GM18873 (cell line): ENCODE data around the gene ANK2.
"Not testable (repeated sequence)": the region's sequence is repeated elsewhere in the genome, so short reads cannot be mapped to it uniquely, and the experiment has no call there.

Experiments
- ATAC-seq: cut with Tn5 transposase; IDR thresholded peaks from one replicate; pipeline ENCODE4 v1.9.1; 2021; ENCODE audit warnings: mild to moderate bottlenecking, moderate library complexity, moderate number of reproducible peaks; ENCODE audit not compliant: unreplicated experiment, low FRiP score

The ANK2 gene

DNA sequence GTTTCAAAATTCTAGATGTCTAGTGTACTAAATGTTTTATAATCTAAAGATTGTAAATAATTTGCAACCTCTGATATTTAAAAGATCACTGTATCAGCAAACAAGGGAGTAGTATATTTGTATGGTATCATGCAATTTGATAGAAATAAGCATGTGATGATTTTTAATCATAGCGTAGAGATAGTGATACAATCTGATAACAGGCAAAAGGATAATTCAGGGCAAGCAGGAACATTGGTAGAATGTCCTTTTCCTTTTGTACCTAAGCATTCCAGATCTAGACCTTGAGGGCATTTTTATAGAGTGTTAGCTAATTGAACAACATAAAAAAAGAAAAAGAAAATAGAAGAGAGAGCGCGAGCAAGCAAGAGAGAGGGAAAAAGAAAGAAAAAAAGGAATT lies 1.4 kb downstream of the ANK2 start:
- ATAC-seq: no peak

DNA sequence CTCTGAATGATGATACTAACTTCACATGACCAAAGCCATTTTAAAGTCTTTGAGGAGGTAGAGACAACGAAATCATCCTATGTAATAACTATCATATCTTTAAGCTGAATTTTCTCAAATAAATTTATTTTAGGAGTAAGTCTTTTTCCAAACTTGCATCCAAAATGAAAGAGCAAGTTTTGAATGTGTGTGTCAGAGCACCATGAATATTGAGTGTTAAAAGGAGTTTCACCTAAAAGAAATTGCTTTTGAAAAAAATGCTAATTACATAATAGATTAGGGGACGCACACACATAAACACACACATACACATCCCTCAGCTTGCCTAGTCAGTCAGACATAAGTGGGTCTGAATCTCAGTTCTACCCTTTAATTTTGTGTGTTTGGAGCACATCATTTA lies 1.9 kb downstream of the ANK2 start:
- ATAC-seq: no peak

DNA sequence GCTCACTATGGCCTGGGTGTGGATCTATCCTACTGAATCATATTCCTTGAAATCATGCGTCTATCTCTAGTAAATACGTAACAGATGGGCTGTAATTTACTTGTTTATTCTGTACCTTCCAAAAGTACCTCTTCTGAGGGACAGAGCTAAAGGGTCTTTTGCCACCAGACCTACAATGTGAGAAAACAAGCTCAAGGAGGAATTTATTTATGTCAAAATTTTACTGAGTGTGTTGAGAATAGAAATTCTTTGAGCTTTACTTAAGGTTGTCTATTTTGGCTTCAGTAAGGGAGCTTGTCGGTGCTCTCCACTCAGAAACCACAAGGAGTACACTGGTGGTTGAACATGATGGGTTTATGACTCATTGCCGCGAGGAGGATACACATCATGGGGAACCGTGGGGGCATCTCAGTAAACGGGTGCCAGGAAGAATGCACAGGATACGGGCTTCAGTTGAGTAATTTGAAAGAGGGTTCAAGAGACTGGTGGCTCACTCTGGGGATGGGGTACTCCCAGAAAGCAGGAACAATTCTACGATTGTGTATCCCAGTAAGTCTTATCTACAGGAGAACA lies 3.0 kb downstream of the ANK2 start:
- peak; percentile 96 for ATAC-seq

DNA sequence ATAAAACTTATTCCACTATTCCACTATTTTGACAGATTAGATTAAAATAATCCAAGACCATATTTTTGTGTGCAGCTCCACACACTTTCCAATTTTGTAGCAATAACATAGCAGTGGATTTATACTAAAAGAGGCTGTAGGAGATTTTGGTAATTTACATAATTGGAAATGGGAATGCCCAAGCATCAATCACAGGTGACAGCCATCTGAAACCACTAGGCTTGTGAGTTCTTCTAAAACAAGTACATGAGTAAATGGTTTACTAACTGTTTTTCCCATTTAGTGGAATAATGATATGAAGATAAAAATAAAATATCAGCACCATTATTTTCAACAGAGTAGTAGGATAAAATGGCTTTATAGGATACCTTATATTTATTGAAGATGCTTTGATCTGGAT lies 4.4 kb downstream of the ANK2 start:
- ATAC-seq: no peak

DNA sequence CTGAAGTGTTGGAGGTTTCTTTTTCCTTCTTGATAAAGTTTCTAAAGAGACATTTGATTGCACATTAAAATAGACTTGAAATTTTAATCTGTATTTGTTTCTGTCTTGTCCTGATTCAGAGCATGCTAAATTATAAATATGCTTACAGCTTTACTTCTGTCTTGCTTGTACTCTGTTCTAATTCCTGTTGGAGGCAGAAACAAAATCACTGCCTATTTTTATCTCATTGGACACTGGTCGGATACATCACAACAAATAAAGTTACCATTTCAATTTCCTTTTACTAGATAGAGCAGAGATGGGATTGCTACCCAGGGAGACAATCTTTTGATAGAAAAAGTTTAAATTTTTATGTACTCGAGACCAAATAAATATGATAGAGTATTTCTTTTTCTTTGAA lies 6.9 kb downstream of the ANK2 start:
- no peak for ATAC-seq

DNA sequence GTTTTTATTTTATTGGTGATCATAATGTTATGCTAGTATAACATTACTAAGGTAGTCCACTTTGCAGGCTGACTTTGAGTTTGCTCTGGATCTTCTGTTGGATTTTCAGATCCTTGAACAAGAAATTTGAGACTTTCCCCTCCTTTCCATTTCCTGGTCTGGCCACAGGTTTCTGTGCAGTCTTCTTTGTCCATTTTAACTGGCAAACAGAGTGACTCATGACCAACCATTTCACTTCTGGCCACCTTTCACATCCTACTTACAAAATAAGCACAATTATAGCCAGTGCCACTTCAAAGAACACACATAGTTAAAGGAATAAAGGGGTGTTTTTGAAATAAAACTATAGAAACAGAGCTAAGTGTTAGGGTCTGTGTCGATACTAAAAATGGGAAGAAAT lies 8.4 kb downstream of the ANK2 start:
- ATAC-seq: no peak

DNA sequence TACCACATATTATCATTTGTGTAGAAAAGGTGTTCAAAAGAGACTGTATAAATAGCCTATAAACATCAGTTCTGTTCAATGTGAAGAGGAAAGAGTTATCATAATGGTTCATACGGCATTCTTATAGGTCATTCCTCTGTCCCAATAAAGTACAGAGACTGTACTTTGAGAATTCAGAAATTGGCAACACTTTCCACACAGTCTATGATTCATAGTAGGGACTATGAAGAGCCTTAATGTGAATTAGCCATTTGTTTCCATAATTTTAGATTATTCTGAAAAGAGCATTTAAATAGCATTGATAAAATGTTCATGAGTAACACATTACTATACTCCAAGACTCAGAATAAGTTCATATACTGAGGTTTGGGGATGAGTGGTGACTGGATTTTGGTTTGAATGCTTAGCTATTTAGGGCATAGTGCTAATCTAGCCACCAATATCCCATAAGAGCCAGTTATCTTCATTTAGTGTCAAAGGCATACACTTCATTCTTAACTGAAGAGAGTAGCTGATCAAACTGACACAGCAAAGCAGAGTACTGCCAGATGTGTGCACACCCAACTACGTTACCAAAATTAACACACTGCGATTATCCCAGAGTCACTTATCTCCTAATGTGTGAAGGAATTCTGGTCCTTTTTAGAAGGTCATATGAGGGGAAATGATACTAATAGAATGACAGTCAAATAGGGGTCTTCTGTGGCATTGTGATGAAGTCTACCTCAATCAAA lies 10.2 kb downstream of the ANK2 start:
- no peak for ATAC-seq

DNA sequence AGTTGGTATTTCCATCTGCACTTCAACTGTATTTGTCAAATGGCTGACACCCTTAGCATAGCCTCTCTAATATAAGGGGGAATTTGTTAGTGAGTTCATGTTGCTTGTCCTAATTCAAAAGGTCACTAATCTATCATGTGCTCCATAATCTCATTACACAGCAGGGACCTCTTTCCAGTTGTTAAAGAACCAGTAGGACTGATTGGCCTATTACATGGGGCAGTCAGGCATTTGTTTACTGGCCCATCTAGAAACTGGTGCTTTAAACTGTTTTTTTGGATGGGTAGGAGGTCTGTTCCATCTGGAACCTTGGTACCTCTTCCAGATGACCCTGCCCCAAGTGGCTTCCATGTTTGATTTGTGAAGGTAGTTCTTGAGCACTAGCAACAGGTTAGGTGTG lies 11.4 kb downstream of the ANK2 start:
- no peak for ATAC-seq

DNA sequence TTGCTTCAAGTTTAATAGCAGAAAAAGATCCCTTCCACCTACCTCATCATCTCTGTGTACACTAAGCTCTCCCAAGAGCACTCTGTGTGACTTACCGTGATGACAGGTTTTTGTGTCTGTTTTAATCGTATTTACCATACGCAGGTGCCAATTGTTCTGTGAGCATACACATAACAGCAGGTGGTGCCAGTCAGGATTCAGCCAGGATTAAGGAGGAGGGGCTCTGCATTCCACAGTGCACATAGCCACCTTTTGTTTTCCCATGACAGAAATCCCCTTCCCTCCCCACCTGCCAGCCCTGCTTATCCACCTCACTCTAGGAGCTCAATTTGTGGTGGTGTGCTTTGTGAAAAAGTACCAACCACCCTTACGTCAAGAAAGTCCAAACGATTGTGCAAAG lies 14.8 kb downstream of the ANK2 start:
- no peak for ATAC-seq

DNA sequence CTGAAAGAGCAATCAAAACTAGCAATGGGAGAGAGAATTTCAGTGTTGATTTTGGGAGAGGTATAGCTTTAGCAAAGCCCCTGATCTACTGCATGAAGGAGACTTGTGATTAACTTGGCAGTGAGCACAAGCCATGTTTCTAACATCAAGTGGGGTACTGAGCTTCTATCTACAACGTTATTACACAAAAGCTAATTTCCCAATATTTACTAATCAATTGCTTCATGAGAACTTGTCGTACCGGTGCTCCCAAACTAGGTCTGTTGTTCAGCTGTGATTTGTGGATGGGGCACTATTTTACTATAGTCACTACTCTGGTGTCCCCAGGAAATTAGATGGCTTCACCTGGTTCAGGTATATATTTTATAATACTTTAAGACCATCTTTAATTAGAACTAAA lies 16.2 kb downstream of the ANK2 start:
- ATAC-seq: no peak

DNA sequence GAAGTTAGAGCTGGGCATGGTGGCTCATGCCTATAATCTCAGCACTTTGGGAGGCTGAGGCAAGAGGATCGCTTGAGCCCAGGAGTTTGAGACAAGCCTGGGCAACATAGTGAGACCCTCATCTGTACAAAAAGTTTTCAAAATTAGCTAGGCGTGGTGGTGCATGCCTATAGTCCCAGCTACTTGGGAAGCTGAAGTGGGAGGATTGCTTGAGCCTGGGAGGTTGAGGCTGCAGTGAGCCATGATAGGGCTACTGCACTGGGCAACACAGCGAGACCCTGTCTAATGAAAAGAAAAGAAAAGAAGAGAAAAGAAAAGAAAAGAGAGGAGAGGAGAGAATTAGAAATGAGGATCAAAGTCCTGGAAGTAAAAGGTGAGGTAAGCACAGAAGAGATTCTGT lies 19.3 kb downstream of the ANK2 start:
- ATAC-seq: not testable (repeated sequence)

DNA sequence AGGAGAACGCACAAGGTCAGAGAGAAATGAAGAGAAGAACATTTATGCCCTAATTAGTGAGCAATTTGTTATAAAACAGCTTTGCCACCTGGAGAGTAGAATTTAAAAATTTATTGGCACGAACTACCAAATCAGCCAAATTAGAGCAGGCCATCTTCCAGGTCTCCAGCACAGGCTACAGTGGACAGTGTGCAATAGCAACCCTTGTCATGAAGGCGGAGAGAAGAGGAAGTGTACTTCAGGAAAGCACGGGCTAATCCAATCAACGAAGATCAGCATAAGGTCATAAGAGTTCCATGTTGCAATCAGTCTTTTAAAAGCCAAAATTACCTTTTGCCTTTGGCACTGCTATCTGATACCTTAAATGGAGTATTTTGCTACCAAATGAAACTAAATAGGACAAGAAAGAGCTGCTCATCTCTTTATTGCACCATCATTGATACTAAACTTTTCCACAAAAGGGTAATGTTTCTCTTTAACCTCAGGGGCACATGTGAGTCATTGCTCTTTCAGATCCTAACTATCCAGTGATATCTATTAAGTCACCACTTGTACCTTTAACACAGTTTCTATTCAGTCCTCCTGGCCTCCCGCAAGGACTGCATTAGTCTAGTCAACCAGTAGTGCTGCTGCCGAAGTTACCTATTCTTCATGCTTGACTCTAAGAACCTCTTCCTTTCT lies 19.9 kb downstream of the ANK2 start:
- ATAC-seq: no peak

DNA sequence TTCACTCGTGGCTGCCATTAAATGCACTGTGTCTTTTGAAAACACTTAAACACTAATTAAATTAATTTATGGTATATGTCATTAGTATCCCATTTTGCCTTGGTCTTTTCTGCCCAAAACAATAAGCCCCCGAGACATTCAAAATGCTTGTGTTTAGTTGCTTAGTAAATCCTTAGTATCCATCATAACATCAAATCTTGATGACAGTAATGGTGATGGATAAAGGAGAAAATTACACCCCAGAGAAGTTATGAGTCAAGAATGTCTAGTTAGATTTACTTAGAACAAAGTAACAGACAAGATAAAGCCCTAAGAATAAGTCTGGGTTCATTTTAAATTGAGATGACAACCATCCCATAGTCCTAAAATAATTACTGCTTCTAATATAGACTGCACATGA lies 21.3 kb downstream of the ANK2 start:
- no peak for ATAC-seq

DNA sequence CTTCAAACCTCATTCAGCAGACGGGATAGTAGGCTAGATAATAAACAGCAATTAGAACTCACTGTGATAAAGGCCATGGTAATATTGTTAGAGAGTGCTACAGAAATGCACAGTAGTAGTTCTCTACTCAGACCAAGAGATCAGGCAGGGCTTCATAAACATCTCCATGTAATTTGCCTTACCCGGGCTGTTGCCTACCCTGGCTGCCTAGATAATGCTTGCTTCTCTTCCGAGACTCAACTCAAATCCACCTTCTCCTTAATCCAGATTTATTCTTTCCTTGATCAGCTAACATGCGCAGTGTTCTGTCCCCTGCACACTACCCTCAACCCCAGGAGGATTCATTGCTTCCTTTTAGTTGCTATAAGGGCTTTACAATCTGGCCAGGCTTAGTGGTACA lies 21.8 kb downstream of the ANK2 start:
- no peak for ATAC-seq

DNA sequence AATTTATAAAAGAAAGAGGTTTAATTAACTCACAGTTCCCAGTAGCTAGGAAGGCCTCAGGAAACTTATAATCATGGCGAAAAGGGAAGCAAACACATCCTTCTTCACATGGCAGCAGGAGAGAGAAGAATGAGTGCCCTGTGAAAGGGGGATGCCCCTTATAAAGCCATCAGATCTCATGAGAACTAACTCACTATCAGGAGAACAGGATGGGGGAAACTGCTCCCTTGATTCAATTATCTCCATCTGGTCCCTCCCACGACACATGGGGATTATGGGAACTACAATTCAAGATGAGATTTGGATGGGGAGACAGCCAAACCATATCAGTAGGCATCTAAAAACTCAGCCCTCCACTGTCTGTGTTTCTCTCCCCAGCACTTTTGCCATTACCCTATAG lies 22.4 kb downstream of the ANK2 start:
- ATAC-seq: no peak

DNA sequence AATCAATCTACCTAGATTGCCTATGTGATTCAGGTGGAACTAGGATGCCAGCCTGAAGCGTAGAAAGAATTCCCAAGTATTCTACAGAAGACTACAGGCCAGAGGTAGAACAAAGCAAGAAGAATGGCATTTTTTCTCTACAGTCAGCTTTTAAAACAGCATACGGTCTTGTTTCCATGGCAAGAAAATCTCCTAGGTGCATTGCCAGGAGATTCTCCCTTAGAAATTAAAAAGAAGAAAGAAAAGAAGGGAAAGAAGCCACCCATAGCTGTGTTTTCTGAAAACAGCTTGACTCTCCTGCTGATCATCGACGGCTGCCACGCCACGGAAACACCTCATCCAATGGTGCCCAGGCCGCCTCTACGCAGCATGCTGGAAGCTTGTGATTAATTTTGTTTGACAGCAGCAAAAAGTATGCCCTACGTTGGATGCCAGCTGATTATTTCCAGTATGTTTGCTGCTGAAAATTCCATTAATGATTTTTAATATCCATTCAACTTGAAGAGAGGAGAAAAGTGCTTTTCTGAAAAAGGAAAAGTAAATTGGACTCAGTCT lies 24.1 kb downstream of the ANK2 start:
- no peak for ATAC-seq

DNA sequence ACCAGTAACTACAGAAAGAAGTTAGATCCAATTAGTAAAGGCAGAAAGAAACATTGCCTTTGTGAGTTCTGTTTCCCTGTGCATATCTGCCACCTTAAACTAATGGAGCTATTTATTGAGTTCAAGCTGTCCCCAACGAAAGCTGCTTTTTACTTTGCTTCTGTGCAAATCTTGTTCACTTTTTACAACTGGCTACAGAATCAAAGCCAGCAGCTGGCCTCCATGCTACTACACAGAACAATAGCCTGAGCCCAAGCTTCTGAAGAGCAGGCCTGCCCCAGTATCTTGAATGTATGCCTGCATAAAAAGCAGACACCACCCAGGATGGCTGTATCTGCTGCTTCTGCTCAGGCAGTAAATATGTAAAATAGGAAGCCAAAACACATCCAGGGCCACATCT lies 28.1 kb downstream of the ANK2 start:
- ATAC-seq: no peak

DNA sequence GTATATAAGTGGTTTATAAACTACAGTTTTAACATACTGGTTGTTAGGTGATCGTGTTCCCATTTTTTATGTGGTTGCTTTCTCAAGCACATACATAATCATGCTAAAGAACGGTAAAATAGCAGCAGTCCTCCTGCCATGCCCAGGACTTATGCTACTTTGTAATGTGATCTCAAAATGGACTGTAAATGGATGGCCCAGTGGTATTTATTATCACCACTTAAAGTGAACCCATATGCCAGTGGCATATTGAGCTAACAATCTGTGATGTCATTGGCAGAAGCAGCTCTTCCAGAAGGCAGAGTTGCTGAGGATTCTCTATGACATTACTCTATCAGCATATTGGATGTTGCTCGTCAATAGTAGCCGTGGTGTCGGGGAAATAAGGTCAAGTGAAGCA lies 28.6 kb downstream of the ANK2 start:
- ATAC-seq: no peak

DNA sequence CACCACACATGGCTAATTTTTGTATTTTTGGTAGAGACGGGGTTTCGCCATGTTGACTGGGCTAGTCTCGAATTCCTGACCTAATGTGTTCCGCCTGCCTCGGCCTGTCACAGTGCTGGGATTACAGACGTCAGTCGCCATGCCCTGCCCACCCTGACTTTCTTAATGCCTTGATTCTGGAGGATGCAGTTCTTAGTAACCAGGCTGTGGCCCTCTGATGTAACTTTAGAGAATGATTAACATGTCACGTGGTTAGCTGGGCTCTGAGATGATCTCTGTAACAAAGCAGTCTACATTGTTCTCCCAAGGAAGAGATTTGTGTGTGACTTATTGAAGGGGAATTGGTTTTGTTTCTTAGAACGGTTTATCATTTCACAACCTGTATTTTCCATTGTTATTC lies 30.6 kb downstream of the ANK2 start:
- no peak for ATAC-seq

DNA sequence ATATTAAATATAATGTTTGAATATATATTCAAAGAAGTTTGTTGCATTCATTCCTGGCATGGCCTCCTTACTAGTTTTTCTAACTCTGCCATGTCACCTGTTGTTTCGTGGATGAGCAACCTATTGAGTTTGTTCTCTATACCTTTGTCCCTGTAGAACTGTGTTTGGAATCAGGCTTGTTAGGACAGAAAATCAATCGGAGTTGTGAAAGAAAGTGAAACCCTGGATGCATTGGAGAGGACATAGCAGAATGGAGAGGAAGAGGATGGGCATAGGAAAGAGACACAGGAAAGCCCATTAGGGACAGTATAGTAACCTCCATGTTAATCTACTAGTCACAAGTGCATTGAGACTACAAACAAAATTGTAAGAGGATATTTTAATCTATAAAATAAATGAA lies 31.2 kb downstream of the ANK2 start:
- no peak for ATAC-seq

DNA sequence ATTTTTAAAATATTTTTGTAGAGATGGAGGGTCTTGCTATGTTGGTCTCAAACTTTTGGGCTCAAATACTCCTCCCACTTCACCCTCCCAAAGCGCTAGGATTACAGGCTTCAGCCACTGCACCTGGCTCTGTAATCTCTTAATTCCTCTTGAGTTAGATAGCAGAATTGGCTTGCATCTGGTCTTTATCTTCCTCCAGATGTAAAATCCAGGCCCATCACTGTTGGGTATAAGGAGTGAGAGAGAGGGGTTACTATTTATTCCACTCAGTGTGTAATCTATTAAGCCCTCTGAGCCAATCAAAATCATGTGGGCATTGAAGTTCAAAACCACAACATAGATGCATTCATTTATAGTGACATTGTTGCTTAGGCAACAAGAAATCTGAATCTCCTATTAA lies 33.9 kb downstream of the ANK2 start:
- ATAC-seq: no peak

DNA sequence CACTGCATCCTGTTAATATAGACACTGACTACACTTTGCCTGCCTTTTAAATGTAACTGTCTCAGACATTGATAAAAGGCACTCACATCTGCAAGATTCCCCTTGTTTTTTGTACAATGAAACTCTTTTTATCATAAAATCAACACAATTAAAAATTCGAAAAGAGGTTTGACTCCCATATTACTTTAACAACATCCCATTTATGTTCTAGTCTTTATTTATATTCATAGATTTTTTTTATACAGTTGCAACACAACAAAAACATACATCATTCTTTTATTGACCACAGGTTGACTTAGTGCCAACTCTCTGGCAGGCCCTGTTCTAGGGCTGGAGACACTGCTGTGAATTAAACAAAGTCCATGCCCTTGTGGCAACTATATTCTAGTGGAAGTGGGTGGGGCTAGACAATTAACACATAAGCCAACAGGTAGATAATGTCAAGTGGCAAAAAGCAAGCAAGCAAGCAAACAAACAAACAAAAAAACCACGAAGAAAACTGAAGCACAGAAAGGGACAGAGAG lies 36.8 kb downstream of the ANK2 start:
- ATAC-seq: no peak
